ENCODE data around the gene TSC2.

DNA sequence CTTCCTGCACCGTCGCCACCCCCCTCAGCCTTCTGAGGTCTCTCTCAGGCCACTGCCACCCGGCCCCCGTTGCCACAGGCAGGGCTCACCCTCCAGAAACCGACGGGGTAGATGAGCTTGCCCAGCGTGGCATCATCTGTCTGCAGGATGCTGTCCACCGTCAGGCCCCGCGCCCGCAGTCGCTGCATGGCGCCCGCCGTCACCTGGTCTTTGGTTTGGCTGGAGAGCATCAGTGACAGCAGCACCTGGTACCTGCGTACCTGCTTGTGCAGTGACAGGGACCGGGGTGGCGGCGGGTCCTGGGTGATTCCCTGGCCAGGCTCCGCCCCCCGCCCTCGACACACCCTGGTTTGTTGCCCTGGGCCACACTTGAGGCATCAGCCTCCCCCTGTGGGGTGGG lies 3.2 kb upstream of the TSC2 start:
- TF ChIP-seq, protein P1, sequence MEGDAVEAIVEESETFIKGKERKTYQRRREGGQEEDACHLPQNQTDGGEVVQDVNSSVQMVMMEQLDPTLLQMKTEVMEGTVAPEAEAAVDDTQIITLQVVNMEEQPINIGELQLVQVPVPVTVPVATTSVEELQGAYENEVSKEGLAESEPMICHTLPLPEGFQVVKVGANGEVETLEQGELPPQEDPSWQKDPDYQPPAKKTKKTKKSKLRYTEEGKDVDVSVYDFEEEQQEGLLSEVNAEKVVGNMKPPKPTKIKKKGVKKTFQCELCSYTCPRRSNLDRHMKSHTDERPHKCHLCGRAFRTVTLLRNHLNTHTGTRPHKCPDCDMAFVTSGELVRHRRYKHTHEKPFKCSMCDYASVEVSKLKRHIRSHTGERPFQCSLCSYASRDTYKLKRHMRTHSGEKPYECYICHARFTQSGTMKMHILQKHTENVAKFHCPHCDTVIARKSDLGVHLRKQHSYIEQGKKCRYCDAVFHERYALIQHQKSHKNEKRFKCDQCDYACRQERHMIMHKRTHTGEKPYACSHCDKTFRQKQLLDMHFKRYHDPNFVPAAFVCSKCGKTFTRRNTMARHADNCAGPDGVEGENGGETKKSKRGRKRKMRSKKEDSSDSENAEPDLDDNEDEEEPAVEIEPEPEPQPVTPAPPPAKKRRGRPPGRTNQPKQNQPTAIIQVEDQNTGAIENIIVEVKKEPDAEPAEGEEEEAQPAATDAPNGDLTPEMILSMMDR (IDR thresholded peaks at IDR 0.05): no peak
- no peak for TF ChIP-seq POLR2A (IDR thresholded peaks at IDR 0.05)
